OCI-M2 (cell line): ENCODE data around the gene CAPN15.
"Not testable (repeated sequence)": the region's sequence is repeated elsewhere in the genome, so short reads cannot be mapped to it uniquely, and the experiment has no call there.

Experiments
- DNase-seq: peaks from one replicate; lab custom pipeline; 2025; ENCODE audit not compliant: unreplicated experiment; lab: John Stamatoyannopoulos, UW

Gene CAPN15

GRCh38 chr16:506246-506546 lies 21.3 kb upstream of the CAPN15 start:
- no peak for DNase-seq

GRCh38 chr16:507527-507926 lies 20.0 kb upstream of the CAPN15 start:
- DNase-seq: not testable (repeated sequence)

- no peak for DNase-seq
Observed at GRCh38 chr16:507996-508395, 19.5 kb upstream of the CAPN15 start.

GRCh38 chr16:508884-509736 lies 18.4 kb upstream of the CAPN15 start:
- no peak for DNase-seq

- no peak for DNase-seq
Observed at GRCh38 chr16:510066-510825, 17.3 kb upstream of the CAPN15 start.

- DNase-seq: no peak
Observed at GRCh38 chr16:512802-513201, 14.7 kb upstream of the CAPN15 start.

- no peak for DNase-seq
Observed at GRCh38 chr16:513950-514349, 13.6 kb upstream of the CAPN15 start.

GRCh38 chr16:515175-515938 lies 12.2 kb upstream of the CAPN15 start:
- DNase-seq: no peak

- no peak for DNase-seq
Observed at GRCh38 chr16:515939-516226, 11.6 kb upstream of the CAPN15 start.

GRCh38 chr16:516301-516700 lies 11.2 kb upstream of the CAPN15 start:
- no peak for DNase-seq

GRCh38 chr16:518858-519257 lies 8.7 kb upstream of the CAPN15 start:
- DNase-seq: no peak

- DNase-seq: no peak
Observed at GRCh38 chr16:519425-519824, 8.1 kb upstream of the CAPN15 start.

GRCh38 chr16:519841-520687 lies 7.4 kb upstream of the CAPN15 start:
- no peak for DNase-seq

- DNase-seq: no peak
Observed at GRCh38 chr16:520847-521246, 6.7 kb upstream of the CAPN15 start.

GRCh38 chr16:521381-522210 lies 5.9 kb upstream of the CAPN15 start:
- no peak for DNase-seq

- no peak for DNase-seq
Observed at GRCh38 chr16:522320-523096, 5.0 kb upstream of the CAPN15 start.

GRCh38 chr16:523097-523741 lies 4.3 kb upstream of the CAPN15 start:
- DNase-seq: no peak

GRCh38 chr16:524274-525040 lies 3.1 kb upstream of the CAPN15 start:
- DNase-seq: no peak
